Suprapubic skin (tissue), 4 donors: ENCODE measurements around the gene SLC12A6.

Source experiments
- CTCF ChIP-seq, 2 donors: fragments of 200-600 bp in 1 of 2; fragments of 450-650 bp in 1 of 2; sonication (generic) in 1 of 2; IDR thresholded peaks; one replicate each; pipeline ENCODE4 v1.5.1; 2016 to 2019; ENCODE audit warnings: antibody characterized with exemption in 2 of 2, mild to moderate bottlenecking in 1 of 2, moderate library complexity in 1 of 2
- EP300 ChIP-seq: sonication (generic); formaldehyde crosslinking; IDR thresholded peaks from one replicate; pipeline ENCODE4 v1.6.1; 2017; ENCODE audit warnings: antibody characterized with exemption
- POLR2A ChIP-seq, 2 donors: fragments of 450-650 bp; IDR thresholded peaks; one replicate each; pipeline ENCODE4 v1.6.1; 2017; ENCODE audit warnings: antibody characterized with exemption in 2 of 2, mild to moderate bottlenecking in 2 of 2, moderate library complexity in 2 of 2
- POLR2AphosphoS5 ChIP-seq, 3 donors: sonication (generic); formaldehyde crosslinking; IDR thresholded peaks; one replicate each; pipeline ENCODE4 v1.6.1; 2017; ENCODE audit warnings: antibody characterized with exemption in 3 of 3

- TF ChIP-seq CTCF (IDR thresholded peaks at IDR 0.05) (peak; percentile 92 to 96), POLR2AphosphoS5 (IDR thresholded peaks at IDR 0.05) (peak; percentile 65 to 90 (median 83)), POLR2A (IDR thresholded peaks at IDR 0.05) (peak in 1 of 2 donors; percentile 53), EP300 (no peak)
These were observed 5.4 kb upstream of the SLC12A6 start, which contains the start of the genes NOP10 and NUTM1 for GRCh38 chr15:34342737-34343575.
